HepG2 (cell line): ENCODE data around the gene FNIP2. TPM values are rescaled to one million over a fixed set of nuclear protein-coding genes. Genes with fewer than 3 reads are reported as not detected.
A peak's percentile ranks its signal among the peaks of the same experiment; 100 is the strongest.

Experiments used
- CBX1 ChIP-seq: IDR thresholded peaks from one replicate; pipeline ENCODE4 v1.6.1; 2016; ENCODE audit warnings: antibody characterized with exemption, low read depth
- FLYWCH1 ChIP-seq: sonication (generic); formaldehyde crosslinking; IDR thresholded peaks from 2 replicates; pipeline ENCODE4 v1.8.1; 2023; ENCODE audit warnings: mild to moderate bottlenecking, missing genetic modification reagents
- FUBP1 ChIP-seq: sonication (generic); formaldehyde crosslinking; IDR thresholded peaks from 2 replicates; pipeline ENCODE4 v1.5.1; 2020; ENCODE audit warnings: missing genetic modification reagents, mild to moderate bottlenecking, borderline replicate concordance
- GPN1 ChIP-seq: sonication (generic); formaldehyde crosslinking; IDR thresholded peaks from 2 replicates; pipeline ENCODE4 v1.5.1; 2020; ENCODE audit warnings: missing genetic modification reagents, borderline replicate concordance
- HOMEZ ChIP-seq: IDR thresholded peaks from 2 replicates; pipeline ENCODE4 v1.6.1; 2016; ENCODE audit warnings: low read depth
- KLF13 ChIP-seq: sonication (generic); formaldehyde crosslinking; IDR thresholded peaks from 2 replicates; pipeline ENCODE4 v1.4.0; 2020; ENCODE audit warnings: mild to moderate bottlenecking, missing genetic modification reagents
- LBX2 ChIP-seq: sonication (generic); formaldehyde crosslinking; IDR thresholded peaks from 2 replicates; pipeline ENCODE4 v1.5.0; 2020; ENCODE audit warnings: missing genetic modification reagents, mild to moderate bottlenecking, borderline replicate concordance
- MXD1 ChIP-seq: sonication (generic); formaldehyde crosslinking; IDR thresholded peaks from 2 replicates; pipeline ENCODE4 v1.4.0; 2020; ENCODE audit warnings: mild to moderate bottlenecking, missing genetic modification reagents
- NR2F1 ChIP-seq, 2 experiments: fragments of 450-650 bp in 1 of 2; formaldehyde crosslinking in 1 of 2; IDR thresholded peaks; 2 replicates each; pipeline versions ENCODE4 v1.5.0 to v1.6.1; 2016 to 2020; ENCODE audit warnings: mild to moderate bottlenecking in 1 of 2, missing compliant biosample characterization in 1 of 2, missing genetic modification reagents in 1 of 2, moderate library complexity in 1 of 2
- RAD51 ChIP-seq: fragments of 450-650 bp; IDR thresholded peaks from 2 replicates; pipeline ENCODE4 v1.6.1; 2016; ENCODE audit warnings: borderline replicate concordance
- SATB2 ChIP-seq: sonication (generic); formaldehyde crosslinking; IDR thresholded peaks from 2 replicates; pipeline ENCODE4 v1.5.0; 2020; ENCODE audit warnings: missing genetic modification reagents
- SKI ChIP-seq: fragments of 450-650 bp; IDR thresholded peaks from one replicate; pipeline ENCODE4 v1.6.1; 2018; ENCODE audit warnings: mild to moderate bottlenecking; ENCODE audit not compliant: partially characterized antibody
- SMYD3 ChIP-seq: sonication (generic); formaldehyde crosslinking; IDR thresholded peaks from 2 replicates; pipeline ENCODE4 v1.8.1; 2023; ENCODE audit warnings: mild to moderate bottlenecking, missing genetic modification reagents
- SRSF1 ChIP-seq: fragments of 200-400 bp; formaldehyde crosslinking; optimal IDR thresholded peaks from 2 replicates; pipeline ENCODE3; 2017; ENCODE audit warnings: mild to moderate bottlenecking, low read depth, low read length, moderate library complexity
- XRCC5 ChIP-seq: fragments of 200-400 bp; formaldehyde crosslinking; optimal IDR thresholded peaks from 2 replicates; pipeline ENCODE3; 2017; ENCODE audit warnings: mild to moderate bottlenecking, low read length
- ZNF3 ChIP-seq: IDR thresholded peaks from 2 replicates; pipeline ENCODE4 v1.7.0; 2017; ENCODE audit warnings: inconsistent platforms
- ZNF432 ChIP-seq: sonication (generic); formaldehyde crosslinking; IDR thresholded peaks from 2 replicates; pipeline ENCODE4 v1.5.0; 2020; ENCODE audit warnings: missing genetic modification reagents, mild to moderate bottlenecking, borderline replicate concordance
- ZNF550 ChIP-seq: sonication (generic); formaldehyde crosslinking; IDR thresholded peaks from 2 replicates; pipeline ENCODE4 v1.4.0; 2020; ENCODE audit warnings: mild to moderate bottlenecking, missing genetic modification reagents, borderline replicate concordance
- ZNF580 ChIP-seq: IDR thresholded peaks from 2 replicates; pipeline ENCODE4 v1.6.1; 2016; ENCODE audit warnings: low read depth, borderline replicate concordance
- ZNF597 ChIP-seq: sonication (generic); formaldehyde crosslinking; IDR thresholded peaks from 2 replicates; pipeline ENCODE4 v1.5.0; 2020; ENCODE audit warnings: missing genetic modification reagents
- ZNF605 ChIP-seq: sonication (generic); formaldehyde crosslinking; IDR thresholded peaks from 2 replicates; pipeline ENCODE4 v1.8.0; 2022; ENCODE audit warnings: mild to moderate bottlenecking, missing genetic modification reagents
- ZNF883 ChIP-seq: sonication (generic); formaldehyde crosslinking; IDR thresholded peaks from 2 replicates; pipeline ENCODE4 v1.5.1; 2020; ENCODE audit warnings: mild to moderate bottlenecking, missing genetic modification reagents; ENCODE audit errors: not compliant biosample characterization
- ZSCAN22 ChIP-seq: sonication (generic); formaldehyde crosslinking; IDR thresholded peaks from 2 replicates; pipeline ENCODE4 v1.4.0; 2020; ENCODE audit warnings: mild to moderate bottlenecking, missing genetic modification reagents
- ZZZ3 ChIP-seq: sonication (generic); formaldehyde crosslinking; IDR thresholded peaks from 2 replicates; pipeline ENCODE4 v1.4.0; 2020; ENCODE audit warnings: missing genetic modification reagents, mild to moderate bottlenecking, borderline replicate concordance
- polyA plus RNA-seq, 8 experiments: library from polyadenylated mRNA; depleted of rRNA in 3 of 8; stranded (reverse) in 7 of 8; unstranded in 1 of 8; fragments of >200 nt; fragmentation: Illumina TruSeq in 4 of 8; extraction: Trizol in 4 of 8; gene quantifications; 2 replicates each; pipeline versions ENCODE4 v1.2.1 to v1.2.3, GENCODE V29; 2011 to 2016; ENCODE audit warnings: low read depth in 4 of 8, missing spikeins in 1 of 8, mixed read lengths in 1 of 8; ENCODE audit not compliant: insufficient read depth in 1 of 8
- total RNA-seq, 5 experiments: library from RNA; depleted of rRNA; stranded (reverse); fragments of >200 nt; fragmentation: Illumina TruSeq; extraction: Trizol; gene quantifications; 2 replicates each; pipeline ENCODE4 v1.2.3, GENCODE V29; 2016; ENCODE audit warnings: low read depth in 1 of 5

The FNIP2 gene
- total and polyA plus RNA-seq, 2 of the 13 experiments (the other 11 are each of a cell fraction or from before 2014, with no cell fraction given): 15.5 to 21.0 TPM

- TF ChIP-seq ZNF580 (CRISPR knock-in tag) (no peak; the same call in none of the 2 replicates), GPN1 (CRISPR knock-in tag) (no peak), ZSCAN22 (no peak), CBX1 (peak; percentile 74), HOMEZ (CRISPR knock-in tag) (0 out of 2 replicates have a peak, but pooled peaks have one; percentile 50), MXD1 (CRISPR knock-in tag) (peak; percentile 90), FUBP1 (CRISPR knock-in tag) (no peak), SATB2 (CRISPR knock-in tag) (0 out of 2 replicates have a peak, but pooled peaks have one; percentile 79), RAD51 (no peak), LBX2 (0 out of 2 replicates have a peak, but pooled peaks have one; percentile 26), ZNF597 (CRISPR knock-in tag) (no peak), NR2F1 (CRISPR knock-in tag; IDR thresholded peaks at IDR 0.05) (no peak; a peak in 1 of 4 replicates), ZNF3 (CRISPR knock-in tag) (no peak), ZNF883 (CRISPR knock-in tag) (no peak), SRSF1 (no peak), SMYD3 (CRISPR knock-in tag) (no peak), KLF13 (CRISPR knock-in tag) (no peak), SKI (no peak), ZNF550 (CRISPR knock-in tag) (no peak), ZZZ3 (CRISPR knock-in tag) (no peak), FLYWCH1 (CRISPR knock-in tag) (no peak), XRCC5 (no peak), ZNF432 (no peak), ZNF605 (peak; percentile 74)
Observed at GRCh38 chr4:158722917-158723793, 45.7 kb upstream of the FNIP2 start, which contains the start of gene PPID (continued).
